Superior temporal gyrus (tissue), 1 donor: ENCODE measurements around the gene TEAD1.

Source experiments
- DNase-seq: peaks from one replicate; pipeline ENCODE4 v3.0.0-alpha.2; 2016; ENCODE audit errors: extremely low spot score

The TEAD1 gene

DNA sequence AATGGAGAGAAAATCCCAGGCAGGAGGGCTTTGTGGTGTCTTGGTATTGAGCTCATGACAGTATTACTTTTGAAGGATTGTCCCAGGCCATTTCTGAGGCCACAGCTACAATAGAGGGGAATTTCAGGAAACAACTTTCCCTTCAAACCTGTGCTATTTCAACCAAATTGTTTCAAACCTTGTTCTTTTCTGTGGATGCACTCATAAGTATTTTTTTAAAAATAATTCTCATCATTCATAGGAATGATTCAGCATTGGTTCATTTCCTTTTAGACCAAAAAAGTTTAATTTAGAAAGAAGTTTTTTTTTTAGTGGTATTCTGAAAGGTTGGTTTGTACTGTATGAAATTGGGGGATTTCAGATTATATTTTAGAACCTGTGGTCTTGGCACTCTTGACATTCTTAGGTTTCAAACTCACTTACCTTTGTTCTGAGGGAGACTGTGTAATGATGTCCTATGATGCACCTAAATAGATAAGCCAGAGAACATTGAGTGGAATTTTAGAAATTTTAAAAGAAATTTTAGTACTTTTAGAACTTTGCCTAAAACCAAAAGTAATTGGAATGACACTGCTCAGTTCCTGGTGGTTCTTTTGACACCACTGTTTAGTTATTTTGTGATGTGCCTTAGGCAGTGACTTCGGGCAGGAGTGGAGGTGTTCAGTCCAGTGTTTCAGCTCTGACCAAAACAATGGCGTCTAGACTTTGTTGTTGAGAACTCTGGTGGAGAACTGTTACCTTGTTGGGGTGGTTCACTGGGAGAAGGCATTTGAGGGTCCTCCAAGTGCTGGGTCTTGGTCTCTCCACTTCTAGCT is 12.2 kb downstream of the TEAD1 start:
- DNase-seq, result no peak

GRCh38 chr11:12687216-12687623 is 13.0 kb downstream of the TEAD1 start:
- DNase-seq, result no peak

- DNase-seq, result no peak
These were observed 13.5 kb downstream of the TEAD1 start for GRCh38 chr11:12687740-12688139.

- no peak for DNase-seq
These were observed 15.0 kb downstream of the TEAD1 start for GRCh38 chr11:12689029-12689755.

DNA sequence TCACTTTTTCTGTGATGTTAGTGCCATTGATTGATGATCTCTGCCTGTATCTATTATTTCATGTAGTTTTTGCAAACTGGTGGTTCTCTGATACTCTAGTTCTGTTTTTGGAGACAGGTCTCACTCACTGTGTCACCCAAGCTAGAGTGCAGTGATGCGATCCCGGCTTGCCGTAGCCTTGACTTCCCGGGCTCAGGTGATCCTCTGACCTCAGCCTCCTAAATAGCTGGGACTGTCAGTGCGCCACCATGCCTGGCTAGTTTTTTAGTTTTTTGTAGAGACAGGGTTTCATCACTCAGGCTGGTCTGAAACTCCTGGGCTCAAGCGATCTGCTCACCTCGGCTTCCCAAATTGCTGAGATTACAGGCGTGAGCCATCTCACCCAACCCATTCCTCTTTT is 16.4 kb downstream of the TEAD1 start:
- no peak for DNase-seq

DNA sequence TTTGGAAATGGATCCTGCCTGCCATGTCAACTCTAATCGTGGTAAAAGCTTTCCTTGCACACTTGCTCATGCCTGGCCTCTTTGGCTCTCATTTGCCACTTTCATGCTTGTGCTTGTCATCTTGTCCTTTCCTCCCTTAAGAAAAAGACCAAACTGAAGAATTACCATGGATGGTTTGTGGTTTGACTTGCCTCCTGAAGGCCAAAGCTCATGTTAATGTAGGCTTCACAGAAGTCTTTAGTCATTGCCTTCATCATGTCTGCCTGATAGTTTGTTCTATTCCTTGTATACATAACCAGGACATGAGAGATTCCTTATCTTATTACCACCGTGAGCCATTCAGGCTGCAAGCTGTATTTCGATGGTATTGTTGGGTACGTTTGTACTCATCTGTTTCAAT is 17.3 kb downstream of the TEAD1 start:
- DNase-seq, result no peak

DNA sequence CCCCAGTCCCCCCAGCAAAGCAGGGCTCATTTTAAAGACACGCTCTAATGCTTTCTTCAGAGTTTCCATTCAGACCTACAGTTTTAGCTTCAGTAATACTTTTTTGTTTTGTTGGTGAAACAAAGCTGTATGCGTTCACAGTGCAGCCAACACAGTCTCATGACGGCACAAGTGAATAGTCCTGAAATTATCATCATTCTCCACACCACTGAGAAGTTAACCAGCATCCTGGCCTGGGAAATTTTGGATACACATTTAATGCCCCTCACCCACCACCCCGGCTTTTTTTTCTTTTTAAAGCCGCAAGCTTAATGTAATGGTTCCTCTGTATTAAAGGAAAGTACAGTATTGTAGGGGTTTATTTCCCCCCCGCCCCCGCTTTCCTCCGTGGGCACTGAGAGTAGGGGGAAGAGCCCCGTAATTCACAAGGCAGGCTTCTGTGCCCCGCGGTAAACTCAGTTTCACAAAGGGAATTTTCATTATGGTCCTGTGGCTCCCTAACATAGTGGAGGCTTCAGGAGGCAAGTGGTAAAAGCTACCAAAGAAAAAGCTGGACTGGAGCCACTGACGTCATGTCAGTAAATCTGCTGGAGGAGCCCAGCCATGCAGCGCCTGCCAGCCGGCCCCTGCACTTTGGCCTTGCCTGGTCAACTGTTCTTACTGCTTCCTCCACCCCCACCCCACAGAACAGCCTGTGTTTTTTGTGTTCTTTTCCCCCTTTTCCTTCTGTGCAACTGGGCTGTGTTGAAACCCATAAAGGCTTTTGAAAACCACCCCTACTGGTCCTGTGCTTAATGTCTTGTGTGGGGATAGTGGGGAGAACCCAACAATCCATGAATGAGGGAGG is 18.2 kb downstream of the TEAD1 start:
- peak; percentile 67 for DNase-seq

DNA sequence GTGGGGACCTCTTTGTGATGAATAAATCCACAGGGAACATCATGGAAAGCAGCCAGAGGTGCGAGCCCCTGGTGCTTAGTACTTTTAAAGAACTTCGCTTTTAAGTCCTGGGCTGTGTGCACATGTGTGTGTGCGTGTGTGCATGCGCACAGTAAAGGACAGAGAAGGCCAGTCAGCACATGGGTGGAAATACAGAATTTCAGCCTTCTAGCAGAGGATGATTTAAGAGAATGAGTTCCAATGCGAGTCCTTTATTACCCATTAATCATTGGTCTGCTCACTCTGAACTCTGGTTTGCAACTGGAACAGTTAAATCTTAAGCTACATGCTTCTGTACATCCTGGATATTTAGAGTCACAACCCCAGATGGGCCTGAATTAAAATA is 18.9 kb downstream of the TEAD1 start:
- DNase-seq, result no peak

DNA sequence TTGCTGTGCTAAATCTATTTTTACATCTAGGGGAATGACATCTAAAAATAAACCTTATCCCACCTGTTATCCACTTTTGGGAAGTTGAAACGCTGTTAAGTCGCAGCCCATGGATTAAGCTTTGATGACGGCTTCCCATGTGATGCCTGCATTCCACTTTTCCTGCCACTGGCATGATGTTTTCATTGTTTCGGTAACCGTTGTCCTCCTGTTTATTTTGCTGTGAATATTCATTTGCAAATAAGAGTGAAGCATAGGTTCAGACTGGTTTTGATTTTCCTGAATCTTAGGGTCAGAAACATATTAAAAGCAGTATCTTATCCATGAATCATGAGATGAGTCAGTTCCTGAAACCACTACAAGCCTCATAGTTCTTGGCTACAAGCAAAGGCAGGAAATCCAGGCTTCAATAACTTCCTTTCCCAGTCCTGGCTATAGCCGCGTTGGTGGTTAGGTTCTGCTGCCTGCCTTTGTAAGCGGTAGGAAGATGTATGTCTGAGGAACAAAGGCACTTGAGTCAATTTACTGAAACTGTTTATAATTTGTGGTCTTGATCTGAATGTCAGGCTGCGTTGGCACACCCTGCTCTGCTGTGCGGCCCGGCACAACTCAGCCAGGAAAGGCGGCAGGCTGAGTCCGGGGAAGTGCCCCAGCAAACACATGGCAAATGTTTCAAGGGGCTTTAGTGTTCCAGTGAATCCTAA is 19.4 kb downstream of the TEAD1 start:
- peak; percentile 66 for DNase-seq

DNA sequence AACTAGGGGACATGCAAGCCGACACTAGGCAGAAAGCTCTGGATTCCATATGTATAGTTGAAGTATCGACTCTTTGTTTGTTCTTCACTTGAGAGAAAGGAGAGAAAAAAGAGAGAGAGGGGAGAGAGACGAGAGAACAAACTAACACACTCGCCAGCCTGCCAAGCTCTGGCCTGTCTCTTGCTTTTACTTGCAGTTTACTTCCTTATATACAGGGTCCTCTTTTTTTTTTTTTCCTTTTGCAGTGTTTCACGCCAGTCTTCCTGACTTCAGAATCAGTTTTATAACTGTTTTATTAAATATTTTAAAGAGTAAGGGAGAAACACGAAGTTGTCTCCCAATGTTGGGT is 19.9 kb downstream of the TEAD1 start:
- DNase-seq, result no peak

DNA sequence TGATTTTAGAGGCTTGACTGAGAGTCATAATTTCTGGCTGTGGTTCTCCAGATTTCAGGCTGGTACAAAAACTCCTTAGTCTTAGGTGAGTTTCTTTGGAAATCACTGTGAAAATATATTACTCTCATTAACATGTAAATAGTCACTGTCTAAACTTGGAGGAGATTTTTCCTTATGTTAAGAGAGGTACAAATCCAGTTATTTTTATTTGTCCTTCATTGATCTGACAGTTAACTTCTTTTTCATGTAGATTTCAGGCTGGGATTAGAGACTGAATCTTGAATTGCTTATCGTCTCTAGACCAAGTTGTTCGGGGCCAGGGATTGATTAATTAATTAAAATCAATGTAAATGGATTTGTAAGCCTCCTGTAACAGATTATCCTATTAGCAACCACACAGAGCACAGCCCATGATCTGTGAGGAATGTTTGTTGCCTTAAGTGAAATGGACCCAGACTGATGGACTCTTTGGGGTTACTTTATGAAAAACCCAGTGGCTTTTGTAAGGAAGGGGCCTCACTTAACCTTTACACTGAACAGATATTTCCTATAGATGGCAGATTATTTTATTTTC is 21.1 kb downstream of the TEAD1 start:
- DNase-seq, result no peak

DNA sequence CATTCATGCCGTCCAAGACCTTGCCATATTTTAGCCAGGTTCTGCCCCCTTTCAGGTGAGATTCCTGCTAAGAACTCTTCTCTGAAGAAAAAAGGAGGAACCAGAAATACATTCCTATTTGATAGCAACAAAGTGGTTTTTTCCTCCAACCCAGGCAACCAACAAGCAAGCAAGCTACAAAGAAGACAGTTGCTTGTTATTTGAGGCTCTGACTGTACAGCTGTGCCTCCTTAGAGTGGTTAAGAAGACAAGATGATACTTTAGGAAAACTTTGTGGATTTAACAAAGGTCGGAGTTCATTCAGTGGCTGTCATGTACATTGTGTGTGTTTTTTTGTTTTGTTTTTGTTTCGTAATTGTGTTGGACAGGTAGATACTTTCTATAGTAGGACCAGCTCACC is 21.7 kb downstream of the TEAD1 start:
- DNase-seq, result no peak

DNA sequence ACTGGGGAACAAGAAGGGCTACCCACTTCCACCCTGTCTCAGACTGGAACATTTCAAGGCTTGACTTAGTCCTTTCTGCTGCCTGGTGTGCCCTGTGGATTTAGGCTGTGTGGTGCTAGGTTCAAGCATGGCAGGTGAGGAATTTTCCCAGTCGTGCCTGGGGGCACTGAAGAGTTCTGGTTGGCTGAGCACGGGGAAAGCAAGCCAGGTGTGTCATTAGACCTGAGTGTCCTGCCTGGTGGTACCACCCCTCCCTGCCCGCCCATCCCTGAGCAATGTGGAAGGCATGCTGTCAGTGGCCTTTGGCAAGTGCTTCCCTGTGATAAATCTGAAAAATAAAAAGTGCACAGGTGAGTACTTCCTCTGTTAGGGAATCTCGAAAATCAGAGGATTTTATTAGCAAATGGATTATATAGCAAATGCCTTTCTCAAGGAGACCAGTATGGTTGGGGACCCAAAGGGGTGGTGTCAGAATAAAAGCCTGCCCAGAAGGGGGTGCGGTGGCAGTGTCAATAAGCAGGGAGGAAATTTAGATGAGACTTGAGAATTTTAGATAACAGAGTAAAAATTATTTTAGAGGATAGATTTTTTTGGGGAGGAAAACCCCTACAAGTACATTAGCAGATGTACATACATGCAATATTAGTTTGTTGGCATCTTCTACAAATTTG is 22.8 kb downstream of the TEAD1 start:
- DNase-seq, result no peak

- no peak for DNase-seq
These were observed 23.8 kb downstream of the TEAD1 start for GRCh38 chr11:12698048-12698447.

DNA sequence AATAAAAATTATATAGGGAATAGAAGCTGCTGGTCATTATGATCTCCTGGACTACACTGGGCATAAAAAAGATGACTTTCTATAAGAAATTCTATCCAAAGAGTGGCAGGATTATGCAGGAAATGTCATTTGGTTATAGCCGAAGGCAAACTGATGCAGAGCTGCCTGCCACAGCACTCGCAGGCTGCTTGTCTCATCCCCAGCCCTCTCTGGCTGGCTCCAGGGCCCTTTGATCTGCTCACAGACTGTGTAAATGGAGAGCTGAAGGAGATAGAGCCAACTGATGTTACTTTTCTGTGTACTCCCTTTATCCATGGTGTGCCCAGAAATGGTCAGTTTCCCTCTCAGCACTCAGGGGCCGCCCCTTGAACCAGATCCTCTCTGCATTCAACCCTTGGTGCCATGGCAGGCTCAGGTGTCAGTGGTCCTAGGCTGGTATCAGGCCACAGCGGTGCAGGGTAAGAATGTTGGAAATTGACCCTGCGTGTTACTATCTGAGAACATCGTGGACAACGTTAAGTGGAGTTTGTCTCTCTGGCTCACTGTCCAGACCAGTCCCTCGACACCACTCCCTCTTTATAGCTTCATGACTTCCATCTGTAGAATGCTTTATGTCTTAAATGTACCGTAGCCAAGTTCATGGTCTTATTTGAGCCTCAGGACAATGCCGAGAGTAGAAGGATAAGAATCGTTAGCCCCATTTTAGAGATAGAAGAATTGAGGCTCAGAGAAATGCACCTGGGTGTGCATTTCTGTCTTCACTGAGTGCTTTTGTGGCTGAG is 27.8 kb downstream of the TEAD1 start:
- DNase-seq, result no peak

- DNase-seq, result no peak
These were observed 28.8 kb downstream of the TEAD1 start for GRCh38 chr11:12702999-12703453.

DNA sequence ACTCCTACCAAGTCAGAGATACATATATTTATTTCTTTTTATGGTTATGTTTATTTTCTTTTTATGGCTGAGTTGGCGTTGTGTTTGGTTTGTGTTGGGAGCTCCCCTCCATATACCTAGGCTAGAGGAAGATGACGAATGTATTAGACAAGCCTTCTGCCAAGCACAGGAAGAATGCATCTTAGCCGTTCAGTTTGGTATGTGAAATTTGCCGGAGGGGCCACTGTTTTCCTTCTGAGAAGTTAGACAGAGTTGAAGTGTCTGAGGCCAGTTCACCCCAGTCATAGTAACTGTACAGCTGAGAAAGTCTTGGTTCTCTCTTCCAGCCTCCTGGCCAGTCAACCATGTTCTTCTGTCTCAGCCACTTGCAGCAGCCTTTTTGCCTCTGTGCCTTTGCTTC is 29.8 kb downstream of the TEAD1 start:
- DNase-seq, result no peak

- DNase-seq, result no peak
These were observed 31.7 kb downstream of the TEAD1 start for GRCh38 chr11:12705874-12706273.

DNA sequence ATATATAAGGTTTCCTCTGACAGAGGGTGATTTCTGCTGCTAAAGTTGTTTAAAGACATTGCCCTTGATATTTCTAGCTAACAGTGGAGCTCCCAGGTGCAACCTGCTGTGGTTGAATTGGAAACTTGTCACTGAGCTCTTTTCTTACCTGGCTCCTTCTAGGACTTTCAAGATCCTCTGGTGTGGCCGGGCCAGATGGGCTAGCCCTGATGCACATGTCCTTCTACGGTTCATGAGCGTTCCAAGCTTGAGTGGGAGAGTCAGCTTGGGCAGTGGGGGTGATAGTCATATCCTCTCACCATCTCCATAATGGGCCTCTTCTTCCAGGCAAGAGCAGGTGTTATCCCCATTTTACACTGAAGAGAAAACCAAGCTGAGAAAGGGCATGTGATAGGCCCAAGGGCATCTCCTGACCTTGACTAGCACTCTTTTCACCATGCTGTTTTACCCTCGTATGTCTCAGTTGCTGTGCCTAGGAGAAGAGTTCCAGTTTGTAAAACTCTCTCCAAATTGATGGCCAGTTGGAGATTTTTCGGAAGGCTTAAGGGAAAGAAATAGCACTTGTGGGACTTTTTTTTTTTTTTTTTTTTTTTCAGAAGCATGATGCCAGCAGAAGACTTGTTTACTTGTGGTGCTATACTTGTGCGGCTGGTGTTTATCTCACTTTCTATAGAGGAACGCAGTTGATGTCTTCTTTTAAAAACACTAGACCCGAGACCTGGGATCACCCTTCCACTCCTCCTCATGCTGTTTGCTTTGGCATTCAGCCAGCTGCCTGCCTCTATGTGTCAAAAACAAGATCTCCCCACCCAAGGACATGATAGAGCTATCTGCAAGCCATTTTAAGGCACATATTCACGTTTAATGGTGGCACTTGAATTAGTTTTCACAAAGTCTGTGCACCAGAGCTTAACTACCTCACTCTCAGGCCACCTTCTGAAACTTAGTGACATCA is 32.6 kb downstream of the TEAD1 start:
- DNase-seq, result no peak
